T1000 (cell line): ENCODE measurements around the gene RAD51B.

Source experiments
- DNase-seq: peaks from one replicate; lab custom pipeline; 2025; ENCODE audit warnings: mixed read lengths; lab: John Stamatoyannopoulos, UW

The RAD51B gene

GRCh38 chr14:68386950-68387779, 567.6 kb downstream of the RAD51B start:
- no peak for DNase-seq

- DNase-seq: no peak
Measured at GRCh38 chr14:68389943-68390342, 570.4 kb downstream of the RAD51B start.

- DNase-seq: no peak
Measured at GRCh38 chr14:68390741-68391140, 571.2 kb downstream of the RAD51B start.

GRCh38 chr14:68391311-68392014, 571.9 kb downstream of the RAD51B start:
- DNase-seq: no peak

GRCh38 chr14:68392393-68393141, 573.0 kb downstream of the RAD51B start:
- no peak for DNase-seq

- no peak for DNase-seq
Measured at GRCh38 chr14:68393259-68393658, 573.7 kb downstream of the RAD51B start.

- DNase-seq: no peak
Measured at GRCh38 chr14:68394118-68394763, 574.7 kb downstream of the RAD51B start.

GRCh38 chr14:68394764-68395143, 575.2 kb downstream of the RAD51B start:
- no peak for DNase-seq

GRCh38 chr14:68395604-68396003, 576.0 kb downstream of the RAD51B start:
- DNase-seq: no peak

GRCh38 chr14:68396461-68396860, 576.9 kb downstream of the RAD51B start:
- no peak for DNase-seq

GRCh38 chr14:68397371-68397811, 577.8 kb downstream of the RAD51B start:
- no peak for DNase-seq

GRCh38 chr14:68397822-68398221, 578.2 kb downstream of the RAD51B start:
- no peak for DNase-seq

- DNase-seq: no peak
Measured at GRCh38 chr14:68398370-68398769, 578.8 kb downstream of the RAD51B start.

GRCh38 chr14:68399971-68400370, 580.4 kb downstream of the RAD51B start:
- no peak for DNase-seq

GRCh38 chr14:68401317-68401716, 581.7 kb downstream of the RAD51B start:
- no peak for DNase-seq

- DNase-seq: no peak
Measured at GRCh38 chr14:68401855-68402254, 582.3 kb downstream of the RAD51B start.

GRCh38 chr14:68402525-68403101, 583.0 kb downstream of the RAD51B start:
- no peak for DNase-seq

- no peak for DNase-seq
Measured at GRCh38 chr14:68403191-68404145, 583.9 kb downstream of the RAD51B start.

- no peak for DNase-seq
Measured at GRCh38 chr14:68404146-68404527, 584.6 kb downstream of the RAD51B start.

GRCh38 chr14:68404652-68405183, 585.1 kb downstream of the RAD51B start:
- no peak for DNase-seq
